ENCODE results near the gene ZNF423.
"Not testable (repeated sequence)": the region's sequence is repeated elsewhere in the genome, so short reads cannot be mapped to it uniquely, and the experiment has no call there.

Gene ZNF423

GRCh38 chr16:49695782-49696413 is 160.0 kb downstream of the ZNF423 start:
- DNase-seq (ENCODE audit: low read depth): no peak

GRCh38 chr16:49693445-49693844 is 162.5 kb downstream of the ZNF423 start:
- DNase-seq (ENCODE audit: low read depth): no peak

GRCh38 chr16:49690778-49691177 is 165.1 kb downstream of the ZNF423 start:
- no peak for DNase-seq (ENCODE audit: low read depth)

DNA sequence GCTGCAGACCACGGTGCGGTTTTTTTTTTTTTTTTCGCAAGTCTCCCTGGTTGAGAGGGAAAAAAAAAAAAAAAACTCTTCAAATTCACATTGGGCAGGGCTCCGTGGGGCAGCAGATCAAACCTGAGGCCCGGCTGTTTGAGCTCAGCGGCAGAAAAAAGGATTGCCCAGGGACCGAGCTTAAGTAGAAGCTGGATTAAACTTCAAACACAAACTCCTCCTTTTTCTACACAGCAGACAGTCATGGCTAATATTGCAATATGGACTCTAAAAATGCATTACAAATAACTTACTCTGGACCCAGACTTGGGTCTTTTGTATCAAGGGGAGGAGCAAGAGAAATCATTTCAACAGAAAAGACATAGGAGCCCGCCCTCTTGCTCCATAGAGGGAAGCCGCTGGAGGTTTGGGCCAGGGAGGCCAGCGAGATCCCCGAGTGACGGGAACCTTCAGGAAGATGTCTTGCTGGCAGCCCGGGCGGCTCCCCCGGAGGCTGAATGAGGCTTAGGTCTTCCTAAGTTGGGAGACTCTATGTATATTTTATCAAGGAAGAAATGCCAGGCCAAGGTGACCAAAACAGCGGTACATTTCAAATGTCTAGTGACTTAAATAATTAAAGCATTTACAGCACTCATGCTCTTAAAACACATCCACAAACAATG is 167.7 kb downstream of the ZNF423 start:
- DNase-seq (ENCODE audit: low read depth): no peak

DNA sequence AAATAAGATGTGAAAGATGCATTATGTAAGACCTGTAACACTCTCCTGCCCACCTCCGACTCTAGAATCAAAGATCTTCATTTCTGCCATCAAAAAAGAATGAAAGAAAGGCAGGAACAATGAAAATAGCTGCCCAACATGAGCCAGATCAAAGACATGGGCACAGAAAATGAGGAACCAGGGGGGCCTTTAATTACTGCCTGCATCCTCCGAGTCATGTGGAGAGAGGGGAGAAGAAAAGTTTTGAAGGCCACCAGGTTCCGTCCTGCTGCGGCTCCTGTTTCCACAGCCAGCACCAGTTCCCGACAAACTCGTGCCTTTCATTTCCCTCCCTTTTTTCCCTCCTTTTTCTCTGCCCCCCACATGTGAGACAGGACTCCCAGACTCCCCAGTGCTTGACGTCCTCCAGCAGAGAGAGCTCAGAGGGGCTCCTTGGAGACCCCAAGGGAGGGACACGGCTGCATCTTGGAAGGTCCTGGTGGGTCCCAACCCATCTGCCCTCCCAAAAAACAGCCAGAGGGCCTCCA is 168.4 kb downstream of the ZNF423 start:
- no peak for DNase-seq (ENCODE audit: low read depth)

- no peak for DNase-seq (ENCODE audit: low read depth)
Measured at GRCh38 chr16:49684696-49685095, 171.2 kb downstream of the ZNF423 start.

- DNase-seq (ENCODE audit: low read depth): no peak
Measured at GRCh38 chr16:49682577-49683165, 173.2 kb downstream of the ZNF423 start.

- DNase-seq (ENCODE audit: low read depth): no peak
Measured at GRCh38 chr16:49681217-49681883, 174.6 kb downstream of the ZNF423 start.

DNA sequence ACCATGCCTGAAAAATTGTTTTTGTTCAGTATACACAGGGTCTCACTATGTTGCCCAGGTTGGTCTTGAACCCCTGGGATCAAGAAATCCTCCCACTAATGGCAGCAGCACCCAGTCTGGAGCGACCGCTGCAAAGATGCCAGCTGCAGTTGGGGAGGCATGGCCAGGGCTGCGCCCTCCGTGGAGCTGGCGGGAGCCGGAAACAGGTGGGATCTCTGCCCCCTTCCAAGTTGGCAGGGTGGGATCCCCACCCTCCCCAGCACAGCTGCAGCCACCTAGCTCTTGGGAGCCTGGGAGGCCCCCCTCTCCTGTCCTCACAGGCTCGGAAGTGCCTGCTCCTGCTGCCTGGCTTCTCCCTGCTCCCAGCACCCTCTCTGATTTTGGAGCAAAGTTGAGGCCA is 176.8 kb downstream of the ZNF423 start:
- no peak for DNase-seq (ENCODE audit: low read depth)

DNA sequence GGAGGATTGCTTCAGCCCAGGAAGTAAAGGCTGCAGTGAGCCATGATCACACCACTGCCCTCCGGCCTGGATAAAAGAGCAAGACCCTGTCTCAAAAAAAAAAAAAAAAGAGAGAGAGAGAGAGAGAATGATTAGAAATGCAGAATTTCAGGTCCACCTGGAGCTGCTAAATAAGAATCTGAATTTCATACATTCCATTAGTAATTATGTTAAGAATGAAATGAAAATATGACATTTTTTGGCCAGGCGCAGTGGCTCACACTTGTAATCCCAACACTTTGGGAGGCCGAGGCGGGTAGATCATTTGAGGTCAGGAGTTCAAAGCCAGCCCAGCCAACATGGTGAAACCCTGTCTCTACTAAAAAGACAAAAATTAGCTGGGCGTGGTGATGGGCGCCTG is 178.3 kb downstream of the ZNF423 start:
- not testable (repeated sequence) for DNase-seq (ENCODE audit: low read depth)

GRCh38 chr16:49675413-49675812 is 180.5 kb downstream of the ZNF423 start:
- no peak for DNase-seq (ENCODE audit: low read depth)

DNA sequence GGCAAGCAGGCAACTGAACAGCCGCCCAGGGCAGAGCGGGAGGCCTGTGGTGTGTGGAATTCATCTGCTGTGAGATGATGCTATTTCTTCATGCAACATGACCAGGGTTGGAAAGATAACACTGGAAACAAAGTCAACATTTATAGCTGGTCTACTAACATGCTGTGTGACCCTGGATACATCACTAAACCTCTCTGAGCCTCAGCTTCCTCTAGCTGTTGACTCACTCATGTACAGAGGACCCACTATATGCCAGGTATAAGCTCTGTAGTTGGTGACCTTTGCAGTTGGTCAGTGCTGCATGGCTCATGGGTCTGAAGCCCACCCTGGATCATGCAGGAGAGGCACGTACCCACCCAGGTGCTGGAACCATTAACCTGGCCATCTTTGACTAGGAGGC is 180.9 kb downstream of the ZNF423 start:
- no peak for DNase-seq (ENCODE audit: low read depth)

DNA sequence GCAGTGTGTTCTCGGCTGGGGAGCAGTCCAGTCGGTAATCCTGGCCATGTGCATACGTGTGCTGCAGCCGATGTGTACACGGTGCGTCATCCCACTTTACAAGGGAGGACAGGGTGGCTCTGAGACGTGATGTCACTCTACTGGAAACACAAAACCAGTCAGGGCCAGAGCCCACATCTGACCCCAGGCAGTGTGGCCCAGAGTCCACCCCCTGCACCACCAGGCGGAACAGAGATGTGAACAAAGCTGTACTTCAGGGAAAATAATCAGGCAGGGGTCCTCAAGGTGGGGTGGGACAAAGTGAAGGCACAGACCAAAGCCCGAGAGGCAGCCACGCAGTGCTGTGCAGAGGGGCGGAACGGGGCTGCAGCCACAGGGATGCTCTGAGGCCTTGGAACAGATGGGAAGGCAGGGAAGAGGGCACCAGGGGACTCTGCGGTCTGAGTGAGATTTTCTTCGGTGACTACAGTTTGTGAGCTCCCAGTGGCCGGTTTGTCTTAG is 181.5 kb downstream of the ZNF423 start:
- no peak for DNase-seq (ENCODE audit: low read depth)

GRCh38 chr16:49673442-49673841 is 182.5 kb downstream of the ZNF423 start:
- no peak for DNase-seq (ENCODE audit: low read depth)

- DNase-seq (ENCODE audit: low read depth): no peak
Measured at GRCh38 chr16:49672753-49673152, 183.2 kb downstream of the ZNF423 start.

DNA sequence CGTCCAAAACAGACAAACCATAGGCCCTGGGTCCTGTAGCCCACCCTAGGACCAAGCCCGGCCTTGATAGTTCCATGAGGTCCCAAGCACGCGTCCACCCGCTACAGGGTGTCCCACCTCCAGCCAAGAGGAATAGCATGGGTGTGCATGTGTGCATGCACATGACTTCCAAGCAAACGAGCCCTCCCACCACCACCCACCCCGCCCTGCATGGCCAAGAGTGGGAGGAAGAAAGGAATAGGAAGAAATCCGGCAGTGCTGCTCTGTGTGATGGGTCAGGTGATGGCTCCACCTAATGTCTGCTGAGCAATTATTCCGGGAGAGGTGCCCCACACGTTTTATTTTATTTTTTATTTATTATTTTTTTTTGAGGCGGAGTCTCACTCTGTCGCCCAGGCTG is 184.6 kb downstream of the ZNF423 start:
- DNase-seq (ENCODE audit: low read depth): no peak

- no peak for DNase-seq (ENCODE audit: low read depth)
Measured at GRCh38 chr16:49670627-49671026, 185.3 kb downstream of the ZNF423 start.

DNA sequence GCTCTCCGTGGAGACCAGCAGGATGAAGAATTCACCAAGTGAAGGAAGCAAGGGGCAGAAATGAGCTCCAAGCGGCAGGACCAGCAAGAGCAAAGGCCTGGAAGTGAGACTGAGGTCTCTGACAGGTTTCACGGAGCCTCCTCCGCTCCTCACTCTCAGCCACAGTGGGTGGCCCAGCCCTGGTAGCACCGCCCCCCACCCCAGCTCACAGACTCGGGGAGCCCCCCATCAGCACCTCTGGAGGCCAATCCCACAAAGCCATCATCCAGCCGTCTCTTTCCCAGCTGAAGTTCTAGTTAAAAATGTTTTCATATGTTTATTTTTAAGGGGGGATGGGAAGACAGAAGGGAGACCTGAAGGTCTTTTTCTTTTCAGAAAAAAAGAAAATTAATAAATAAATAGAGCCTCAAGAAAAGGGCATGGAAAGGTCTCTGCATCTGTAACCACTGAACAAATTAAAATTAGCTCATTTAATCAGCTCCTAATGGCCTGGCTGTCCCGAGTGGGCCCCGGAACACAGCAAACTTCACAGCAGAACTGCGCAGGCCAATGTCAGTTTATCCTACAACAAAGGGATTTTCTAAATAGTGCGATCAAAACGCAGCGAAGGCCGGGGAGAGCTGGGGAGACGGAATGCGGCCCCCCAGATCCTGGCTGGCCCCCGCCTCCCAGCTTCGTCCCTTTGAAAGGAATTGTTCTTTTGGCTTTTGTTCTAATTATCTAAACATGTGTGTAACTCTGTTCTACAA is 190.3 kb downstream of the ZNF423 start:
- DNase-seq (ENCODE audit: low read depth): no peak

DNA sequence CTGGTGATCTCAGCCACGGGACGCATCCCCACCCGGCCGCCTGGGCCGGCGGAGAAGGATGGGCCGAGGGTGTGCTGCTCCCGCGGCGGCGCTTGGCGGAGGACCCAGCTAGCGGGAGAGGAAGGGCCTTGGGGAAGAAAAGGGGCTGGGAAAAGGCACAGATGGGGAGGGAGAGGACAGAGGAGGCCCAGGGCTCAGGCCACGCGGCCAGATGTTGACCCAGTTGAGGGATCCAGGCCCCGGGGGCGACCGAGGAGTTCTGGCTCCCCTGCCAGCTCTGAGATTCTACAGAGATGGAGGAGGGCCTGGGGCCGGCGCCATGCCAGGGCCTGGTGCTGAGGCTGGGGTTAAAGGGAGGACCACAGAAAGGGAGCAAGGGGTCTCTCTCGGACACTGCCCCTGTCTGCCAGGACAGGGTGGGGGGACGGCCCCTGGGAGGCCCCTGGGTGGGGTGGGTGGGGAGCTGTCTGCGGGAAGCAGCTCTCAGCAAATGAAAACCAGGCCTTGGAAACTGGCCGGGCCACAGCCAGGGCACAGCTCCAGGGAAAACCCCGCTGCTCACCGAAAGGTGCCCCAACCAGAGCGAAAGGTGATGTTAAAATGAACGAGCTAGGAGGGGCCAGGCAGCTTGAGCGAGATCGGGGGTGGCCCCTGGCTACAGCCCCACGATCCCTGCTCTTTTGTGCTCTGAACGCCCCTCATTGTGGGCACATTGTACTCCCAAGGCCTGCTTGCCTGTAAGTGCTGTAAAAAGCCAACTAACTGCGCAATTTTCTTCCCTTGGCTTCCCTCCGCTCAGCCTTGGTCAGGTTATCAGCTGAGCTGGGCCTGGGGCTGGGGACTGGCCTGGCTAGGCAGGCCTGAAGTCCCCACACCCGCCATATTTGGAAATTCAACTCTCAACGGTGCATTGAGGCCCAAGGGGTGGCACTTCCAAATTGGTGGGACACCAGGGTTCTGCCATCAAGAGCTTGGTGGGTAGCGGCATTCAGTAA is 191.4 kb downstream of the ZNF423 start:
- DNase-seq (ENCODE audit: low read depth): no peak
